GM12892 (cell line): ENCODE results near the gene ZNF410.
"Not testable (repeated sequence)": the region's sequence is repeated elsewhere in the genome, so short reads cannot be mapped to it uniquely, and the experiment has no call there.

Source experiments
- POLR2AphosphoS5 ChIP-seq: IDR thresholded peaks from 2 replicates; pipeline ENCODE4 v1.6.1; 2011; ENCODE audit warnings: low read depth, low read length, control low read depth
- TAF1 ChIP-seq: IDR thresholded peaks from 2 replicates; pipeline ENCODE4 v1.6.1; 2011; ENCODE audit warnings: low read depth, mild to moderate bottlenecking, control low read depth, low read length, borderline replicate concordance

DNA sequence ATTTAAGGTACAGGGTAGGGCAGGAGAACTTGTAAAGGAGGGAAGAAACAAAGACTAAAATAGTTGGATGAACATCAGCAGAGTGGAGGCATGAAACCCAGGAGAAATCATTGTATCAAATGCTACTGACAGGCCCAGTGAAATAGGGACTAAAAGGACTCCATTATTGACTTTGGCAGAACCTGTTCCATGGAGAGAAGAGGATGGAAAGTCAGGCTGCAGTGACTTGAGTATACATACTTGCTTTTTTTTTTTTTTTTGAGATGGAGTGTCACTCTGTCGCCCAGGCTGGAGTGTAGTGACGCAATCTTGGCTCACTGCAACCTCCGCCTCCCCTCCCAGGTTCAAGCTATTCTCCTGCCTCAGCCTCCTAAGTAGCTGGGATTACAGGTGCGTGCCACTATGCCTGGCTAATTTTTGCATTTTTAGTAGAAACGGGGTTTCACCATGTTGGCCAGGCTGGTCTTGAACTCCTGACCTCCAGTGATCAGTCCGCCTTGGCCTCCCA lies 7.6 kb downstream of the ZNF410 start:
- not testable (repeated sequence) for TF ChIP-seq POLR2AphosphoS5, TAF1
